ENCODE data around the gene BCAS3.

- TF ChIP-seq CTCF (IDR thresholded peaks at IDR 0.05; ENCODE audit: low read depth, low read length, poor library complexity, severe bottlenecking) (no peak), EZH2phosphoT487 (IDR thresholded peaks at IDR 0.05; ENCODE audit: borderline replicate concordance, low read length) (no peak)
Observed at GRCh38 chr17:61209106-61209439, 531.4 kb downstream of the BCAS3 start.

Data from DOHH2 (cell line).